HG03066 (cell line): ENCODE measurements around the gene ITSN1.
A peak's percentile ranks its signal among the peaks of the same experiment; 100 is the strongest.
"Not testable (repeated sequence)": the region's sequence is repeated elsewhere in the genome, so short reads cannot be mapped to it uniquely, and the experiment has no call there.

Experiments used
- ATAC-seq: cut with Tn5 transposase; IDR thresholded peaks from one replicate; pipeline ENCODE4 v1.9.1; 2021; ENCODE audit warnings: low read depth; ENCODE audit not compliant: unreplicated experiment

The ITSN1 gene

GRCh38 chr21:33642027-33642895, at the start of gene ITSN1:
Gene ITSN1 (plus strand): TSS chr21:33642501. CDS start chr21:33718829, 76,328 bp downstream.
- peak; percentile 83 for ATAC-seq

GRCh38 chr21:33598051-33598450, 44.2 kb upstream of the ITSN1 start:
- ATAC-seq = no peak

GRCh38 chr21:33608559-33608958, 33.7 kb upstream of the ITSN1 start:
- ATAC-seq = no peak

GRCh38 chr21:33611006-33611744, 31.1 kb upstream of the ITSN1 start:
- ATAC-seq = no peak

- not testable (repeated sequence) for ATAC-seq
Observed at GRCh38 chr21:33617565-33617964, 24.7 kb upstream of the ITSN1 start.

GRCh38 chr21:33618407-33618806, 23.9 kb upstream of the ITSN1 start:
- no peak for ATAC-seq

GRCh38 chr21:33619726-33620125, 22.6 kb upstream of the ITSN1 start:
- no peak for ATAC-seq

GRCh38 chr21:33622253-33622652, 20.0 kb upstream of the ITSN1 start:
- ATAC-seq = no peak

- not testable (repeated sequence) for ATAC-seq
Observed at GRCh38 chr21:33626151-33626550, 16.1 kb upstream of the ITSN1 start.

GRCh38 chr21:33634254-33634653, 8.0 kb upstream of the ITSN1 start:
- ATAC-seq = no peak

- no peak for ATAC-seq
Observed at GRCh38 chr21:33640697-33641351, 1.5 kb upstream of the ITSN1 start.

GRCh38 chr21:33641352-33642026, 812 bp upstream of the ITSN1 start, which contains the start of gene CRYZL1:
Gene CRYZL1 (minus strand): TSS chr21:33641741. CDS start chr21:33631551, 10,190 bp downstream.
- peak; percentile 84 for ATAC-seq

GRCh38 chr21:33642896-33643657, 776 bp downstream of the ITSN1 start:
- ATAC-seq = no peak

- no peak for ATAC-seq
Observed at GRCh38 chr21:33643658-33644311, 1.5 kb downstream of the ITSN1 start.

GRCh38 chr21:33644383-33645074, 2.2 kb downstream of the ITSN1 start:
- ATAC-seq = no peak

GRCh38 chr21:33645730-33646129, 3.4 kb downstream of the ITSN1 start:
- no peak for ATAC-seq

GRCh38 chr21:33647587-33647986, 5.3 kb downstream of the ITSN1 start:
- no peak for ATAC-seq

GRCh38 chr21:33648555-33648954, 6.3 kb downstream of the ITSN1 start:
- no peak for ATAC-seq

GRCh38 chr21:33650230-33650629, 7.9 kb downstream of the ITSN1 start:
- ATAC-seq = no peak
